Measurements from ENCODE around the gene MEN1.

MEN1 gene

DNA sequence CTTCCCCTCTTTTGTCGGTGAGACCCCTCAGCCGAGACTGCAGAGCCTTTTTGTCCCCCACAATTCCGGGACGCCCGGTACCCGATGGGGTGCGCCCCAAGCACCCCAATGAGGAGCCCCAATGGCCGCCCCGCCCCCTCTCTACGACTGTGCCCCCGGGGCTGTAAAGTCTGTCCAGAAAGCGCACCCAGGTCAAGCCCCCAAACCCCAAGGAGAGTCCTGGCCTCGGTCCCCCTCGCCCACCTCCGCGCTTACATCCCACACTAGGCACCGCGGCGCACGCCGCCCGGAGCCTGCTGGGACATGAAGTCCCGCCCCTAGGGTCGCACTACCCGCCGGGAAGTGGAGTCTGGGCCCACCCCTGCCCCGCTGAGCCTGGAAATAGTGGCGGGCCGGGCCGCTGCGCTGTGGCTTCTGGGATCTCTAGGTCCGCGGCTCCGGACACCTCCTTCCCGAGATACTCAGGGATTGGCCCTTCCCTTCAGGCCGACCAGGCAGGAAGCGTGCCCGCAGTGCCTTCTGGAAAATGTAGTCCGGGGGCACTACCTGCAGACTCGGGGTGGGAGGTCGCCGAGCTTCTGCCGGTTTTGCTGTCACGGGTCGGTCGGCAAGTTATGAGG is at the start of gene MEN1:
MEN1 (minus strand) TSS at position 281 of the 620 bp plus-strand sequence. CDS start 442 bp downstream, outside the sequence.
- TF ChIP-seq CTCF (IDR thresholded peaks at IDR 0.05; ENCODE audit: low read length, missing control alignments): no peak
- peak within 1 kb of the TSS; percentile 93 for H3K4me3 ChIP-seq (replicated peaks; ENCODE audit: low read depth, low read length)
- peak; percentile 96 for DNase-seq (ENCODE audit: low read depth)

DNA sequence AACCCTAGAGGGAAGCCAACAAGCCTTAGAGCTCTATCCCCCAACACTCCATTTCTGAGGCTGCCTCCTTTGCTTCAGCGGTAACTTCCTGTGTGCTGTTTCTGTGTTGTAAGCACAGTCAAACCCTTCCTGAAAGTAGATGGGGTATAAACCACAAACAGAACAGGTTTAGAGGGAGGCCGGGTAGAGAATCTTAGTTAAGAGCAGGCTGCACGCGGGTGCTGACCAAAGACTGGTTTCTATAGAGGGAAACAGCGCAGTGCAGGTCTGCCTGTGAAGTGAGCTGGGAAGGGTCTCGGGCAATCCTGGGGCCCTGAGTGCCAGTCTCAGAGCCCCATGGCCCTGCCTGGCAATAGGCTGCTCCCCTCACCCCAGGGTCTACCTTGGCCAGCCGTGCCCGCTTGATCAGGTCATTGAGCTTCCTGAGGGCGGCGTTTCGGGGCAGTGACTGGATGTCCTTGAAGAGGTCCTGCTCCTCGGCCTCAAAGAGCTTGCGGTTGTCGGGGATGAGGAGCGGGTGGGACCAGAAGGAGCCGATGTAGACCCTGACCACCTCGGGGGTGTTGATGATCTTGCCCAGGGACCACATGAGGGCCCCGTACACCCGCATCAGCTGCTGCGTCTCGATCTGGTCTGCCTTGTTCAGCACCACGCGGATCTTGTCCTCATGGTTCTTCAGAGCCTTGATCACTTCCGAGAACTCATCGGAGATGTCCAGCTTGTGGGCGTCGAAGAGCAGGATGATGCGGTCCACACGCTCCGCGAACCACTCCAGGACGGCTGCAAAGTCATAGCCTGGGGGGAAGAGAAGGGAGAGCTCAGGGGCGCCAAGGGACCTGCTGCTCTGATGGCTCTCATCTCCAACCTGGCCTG is 49.4 kb upstream of the MEN1 start:
- no peak overlapping the region for H3K4me3 ChIP-seq (replicated peaks; ENCODE audit: low read depth, low read length)
- DNase-seq (ENCODE audit: low read depth): no peak
- TF ChIP-seq CTCF (IDR thresholded peaks at IDR 0.05; ENCODE audit: low read length, missing control alignments): no peak

DNA sequence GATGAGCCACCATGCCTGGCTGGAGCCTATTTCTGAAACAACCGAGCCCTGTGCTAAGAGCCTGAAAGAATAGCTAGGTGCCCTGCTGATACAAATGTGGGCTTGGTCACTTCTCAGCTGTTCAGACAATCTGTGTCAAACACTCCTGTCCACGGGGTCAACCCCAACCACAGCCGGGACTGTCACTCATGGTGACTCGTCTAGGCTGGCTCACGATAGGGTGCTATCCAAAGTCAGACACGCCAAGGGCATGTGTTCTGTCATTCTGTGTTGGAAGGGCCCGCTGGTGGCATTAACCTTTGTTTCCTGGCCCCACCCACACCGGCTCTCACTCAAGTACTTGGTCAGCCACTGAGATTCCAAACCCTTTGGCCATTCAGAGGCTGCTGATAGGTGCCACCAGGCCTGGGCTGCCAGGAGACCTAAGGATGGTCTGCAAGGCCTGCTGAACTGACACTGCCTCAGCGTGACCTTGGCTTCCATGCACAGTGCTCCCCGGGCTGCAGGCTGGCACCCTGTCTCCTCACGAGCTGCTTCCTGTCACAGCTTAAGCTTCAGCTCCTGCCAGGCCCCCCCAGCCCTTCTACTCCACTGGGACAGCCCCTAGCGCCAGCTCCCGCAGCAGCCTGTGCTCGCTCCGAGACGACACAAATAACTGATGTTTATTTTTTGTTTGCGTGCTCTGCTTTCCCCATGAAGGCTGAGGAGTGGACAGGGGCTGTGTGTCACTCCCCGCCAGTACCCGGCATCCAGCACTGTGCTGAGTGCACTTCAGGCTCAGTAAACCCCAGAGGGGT is 48.3 kb upstream of the MEN1 start:
- no peak for TF ChIP-seq CTCF (IDR thresholded peaks at IDR 0.05; ENCODE audit: low read length, missing control alignments)
- no peak overlapping the region for H3K4me3 ChIP-seq (replicated peaks; ENCODE audit: low read depth, low read length)
- no peak for DNase-seq (ENCODE audit: low read depth)

DNA sequence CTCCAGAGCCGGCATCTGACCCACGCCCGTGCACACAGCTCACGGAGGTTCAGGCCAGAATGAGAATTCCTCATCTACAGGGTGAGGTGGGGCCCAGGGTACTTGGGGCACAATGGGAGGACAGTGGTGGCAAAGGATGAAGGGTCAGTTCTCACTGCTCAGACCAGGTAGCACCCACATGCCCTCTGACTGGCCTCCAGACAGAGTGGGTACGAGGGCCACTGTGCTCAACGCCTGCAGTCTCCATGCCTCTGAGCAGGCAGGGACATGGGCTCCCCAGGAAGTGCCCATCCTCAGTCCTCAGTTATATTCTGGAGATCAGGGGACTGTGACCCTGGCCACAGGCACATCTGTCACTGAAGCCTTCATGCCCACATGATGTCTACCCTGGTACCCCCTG is 47.1 kb upstream of the MEN1 start:
- no peak for TF ChIP-seq CTCF (IDR thresholded peaks at IDR 0.05; ENCODE audit: low read length, missing control alignments)
- no peak for DNase-seq (ENCODE audit: low read depth)
- H3K4me3 ChIP-seq (replicated peaks; ENCODE audit: low read depth, low read length): no peak overlapping the region

- DNase-seq (ENCODE audit: low read depth): peak; percentile 75
- no peak overlapping the region for H3K4me3 ChIP-seq (replicated peaks; ENCODE audit: low read depth, low read length)
Observed at GRCh38 chr11:64856382-64857227, 46.3 kb upstream of the MEN1 start.

More at GRCh38 chr11:64856382-64857227, 46.3 kb upstream of the MEN1 start:
- TF ChIP-seq CTCF (IDR thresholded peaks at IDR 0.05; ENCODE audit: low read length, missing control alignments): no peak
